Endothelial cell of umbilical vein (primary cell): ENCODE measurements around the gene TOB1. TPM values are rescaled to one million over a fixed set of nuclear protein-coding genes. Genes with fewer than 3 reads are reported as not detected.

Experiments
- BruUV-seq: library from RNA; stranded (reverse); fragments of 400-500 nt; replicated peaks from 2 replicates; lab custom pipeline; 2021; lab: Mats Ljungman, UMichigan
- CTCF ChIA-PET: fragments of 300-600, 350-600 bp; sonication (Branson Sonifier 250); formaldehyde crosslinking; loops from one replicate; lab custom pipeline; 2021; ENCODE audit warnings: antibody characterized with exemption, inconsistent platforms; lab: Charles Lee
- POLR2A ChIA-PET: fragments of 300-600, 350-600 bp; sonication (Branson Sonifier 250); formaldehyde crosslinking; loops from one replicate; lab custom pipeline; 2021; ENCODE audit warnings: antibody characterized with exemption, inconsistent platforms; lab: Charles Lee
- DNase-seq: peaks from one replicate; pipeline ENCODE4 v3.0.0-alpha.2; 2011; ENCODE audit warnings: low read depth, low spot score
- FAIRE-seq: peaks from 2 replicates; lab custom pipeline; 2011; peaks lifted over from hg19 to GRCh38; lab: Jason Lieb, UNC
- H2AFZ ChIP-seq: 2 replicates; pipeline ENCODE4 v1.6.0; 2012; ENCODE audit warnings: low read depth, low read length, control low read depth, inconsistent platforms
- H3K27ac ChIP-seq: 2 replicates; pipeline ENCODE4 v1.5.1; 2011; ENCODE audit warnings: low read depth, mild to moderate bottlenecking, control low read depth, low read length, moderate library complexity; ENCODE audit not compliant: insufficient read depth
- H3K27me3 ChIP-seq, 2 experiments: 2 replicates each; pipeline versions ENCODE4 v1.6.0 to v1.6.1; 2011; ENCODE audit warnings: low read length in 2 of 2, mixed read lengths in 1 of 2; ENCODE audit not compliant: control insufficient read depth in 2 of 2, insufficient read depth in 2 of 2
- H3K36me3 ChIP-seq, 2 experiments: 2 replicates in 1 of 2; 3 replicates in 1 of 2; pipeline ENCODE4 v1.5.1; 2011; ENCODE audit warnings: low read length in 2 of 2, mild to moderate bottlenecking in 1 of 2, moderate library complexity in 1 of 2; ENCODE audit not compliant: control insufficient read depth in 2 of 2, insufficient read depth in 2 of 2; ENCODE audit errors: extremely low read depth in 1 of 2
- H3K4me1 ChIP-seq: 3 replicates; pipeline ENCODE4 v1.5.1; 2011; ENCODE audit warnings: mild to moderate bottlenecking, low read length; ENCODE audit not compliant: control insufficient read depth, insufficient read depth; ENCODE audit errors: extremely low read depth
- H3K4me2 ChIP-seq: 2 replicates; pipeline ENCODE4 v1.6.1; 2011; ENCODE audit warnings: low read length, control low read depth, mixed read lengths; ENCODE audit not compliant: insufficient read depth
- H3K4me3 ChIP-seq, 3 experiments: fragments of 200-600 bp in 1 of 3; sonication (generic), shearing (Covaris generic) in 1 of 3; replicated peaks in 1 of 3; 2 replicates each; pipeline ENCODE4 v1.5.1; 2011 to 2016; ENCODE audit warnings: control low read depth in 3 of 3, low read length in 3 of 3, mild to moderate bottlenecking in 2 of 3, inconsistent platforms in 1 of 3, low read depth in 1 of 3, moderate library complexity in 1 of 3; ENCODE audit not compliant: insufficient read depth in 1 of 3
- H3K79me2 ChIP-seq: 2 replicates; pipeline ENCODE4 v1.6.0; 2012; ENCODE audit warnings: low read length, inconsistent platforms; ENCODE audit not compliant: control insufficient read depth, insufficient read depth
- H3K9ac ChIP-seq: replicated peaks from 2 replicates; pipeline ENCODE3; 2011; ENCODE audit warnings: low read length, control low read depth; ENCODE audit not compliant: insufficient read depth; ENCODE audit errors: extremely low read depth
- H3K9me1 ChIP-seq: replicated peaks from 3 replicates; pipeline ENCODE4 v1.6.0; 2011; ENCODE audit warnings: mild to moderate bottlenecking, low read length; ENCODE audit not compliant: control insufficient read depth, insufficient read depth; ENCODE audit errors: extremely low read depth
- H3K9me3 ChIP-seq: replicated peaks from 2 replicates; pipeline ENCODE4 v1.5.1; 2012; ENCODE audit warnings: low read length, inconsistent platforms; ENCODE audit not compliant: control insufficient read depth, insufficient read depth
- H4K20me1 ChIP-seq: replicated peaks from 2 replicates; pipeline ENCODE3; 2011; ENCODE audit warnings: mild to moderate bottlenecking, low read length; ENCODE audit not compliant: control insufficient read depth, insufficient read depth; ENCODE audit errors: extremely low read depth
- EZH2 ChIP-seq: IDR thresholded peaks from 2 replicates; pipeline ENCODE4 v1.6.1; 2012; ENCODE audit warnings: borderline replicate concordance, low read depth, mild to moderate bottlenecking, moderate library complexity, low read length, inconsistent platforms; ENCODE audit not compliant: severe bottlenecking
- FOS ChIP-seq: IDR thresholded peaks from 2 replicates; pipeline ENCODE4 v1.6.1; 2011; ENCODE audit warnings: mild to moderate bottlenecking, low read length, moderate library complexity, borderline replicate concordance; ENCODE audit not compliant: insufficient read depth
- GATA2 ChIP-seq: IDR thresholded peaks from 2 replicates; pipeline ENCODE4 v1.7.0; 2011; ENCODE audit warnings: low read depth, mild to moderate bottlenecking, moderate library complexity, mixed read lengths, low read length; ENCODE audit not compliant: insufficient read length, insufficient read depth
- JUN ChIP-seq: IDR thresholded peaks from 2 replicates; pipeline ENCODE4 v1.6.1; 2011; ENCODE audit warnings: borderline replicate concordance, low read depth; ENCODE audit not compliant: insufficient read length, insufficient read depth
- MYC ChIP-seq: IDR thresholded peaks from one replicate; pipeline ENCODE4 v1.6.1; 2011; ENCODE audit warnings: mild to moderate bottlenecking, low read depth, low read length
- POLR2A ChIP-seq: IDR thresholded peaks from 2 replicates; pipeline ENCODE4 v1.6.1; 2012; ENCODE audit warnings: low read depth, mild to moderate bottlenecking, control low read depth, low read length
- POLR2AphosphoS5 ChIP-seq: IDR thresholded peaks from 2 replicates; pipeline ENCODE4 v1.6.1; 2012; ENCODE audit warnings: low read depth, mild to moderate bottlenecking, control low read depth, low read length, moderate library complexity; ENCODE audit not compliant: insufficient read depth
- dilution Hi-C: fragments of 300-500 bp; cut with MboI; formaldehyde crosslinking; loops from one replicate; pipeline ENCODE4 v1.15.0; 2019; ENCODE audit warnings: low sequenced_read_pairs; ENCODE audit not compliant: extremely low pct_ligation_motif_present
- intact Hi-C: fragments of 100-400 bp; cut with micrococcal nuclease; formaldehyde crosslinking; loops from one replicate; pipeline ENCODE4 v1.10.0; 2022
- polyA plus RNA-seq, 4 experiments: library from polyadenylated mRNA; depleted of rRNA in 3 of 4; stranded (reverse) in 3 of 4; unstranded in 1 of 4; fragments of >200 nt; gene quantifications; 2 replicates each; pipeline versions ENCODE4 v1.2.1 to v1.2.3, GENCODE V29; 2011 to 2012; ENCODE audit warnings: missing spikeins in 1 of 4
- total RNA-seq: library from RNA; stranded (reverse); gene quantifications from 2 replicates; pipeline ENCODE4 v1.2.3, GENCODE V29; 2021
- TF ChIP-seq, protein P1 (sequence below): IDR thresholded peaks from 2 replicates; pipeline ENCODE4 v1.6.1; 2011; ENCODE audit not compliant: insufficient read depth, insufficient read length
- TF ChIP-seq, protein P2 (sequence below), 2 donors: IDR thresholded peaks; 1 replicate in 1 of 2; 2 replicates in 1 of 2; pipeline ENCODE4 v1.5.1; 2011; ENCODE audit warnings: low read length in 2 of 2, mild to moderate bottlenecking in 2 of 2, moderate library complexity in 2 of 2, control low read depth in 1 of 2, inconsistent platforms in 1 of 2, low read depth in 1 of 2; ENCODE audit not compliant: insufficient read depth in 1 of 2; ENCODE audit errors: extremely low read depth in 1 of 2

Gene TOB1
- total and polyA plus RNA-seq, 2 donors (not counting 3 experiments of a cell fraction or from before 2014, with no cell fraction given), result 3.3 to 12.9 TPM

DNA sequence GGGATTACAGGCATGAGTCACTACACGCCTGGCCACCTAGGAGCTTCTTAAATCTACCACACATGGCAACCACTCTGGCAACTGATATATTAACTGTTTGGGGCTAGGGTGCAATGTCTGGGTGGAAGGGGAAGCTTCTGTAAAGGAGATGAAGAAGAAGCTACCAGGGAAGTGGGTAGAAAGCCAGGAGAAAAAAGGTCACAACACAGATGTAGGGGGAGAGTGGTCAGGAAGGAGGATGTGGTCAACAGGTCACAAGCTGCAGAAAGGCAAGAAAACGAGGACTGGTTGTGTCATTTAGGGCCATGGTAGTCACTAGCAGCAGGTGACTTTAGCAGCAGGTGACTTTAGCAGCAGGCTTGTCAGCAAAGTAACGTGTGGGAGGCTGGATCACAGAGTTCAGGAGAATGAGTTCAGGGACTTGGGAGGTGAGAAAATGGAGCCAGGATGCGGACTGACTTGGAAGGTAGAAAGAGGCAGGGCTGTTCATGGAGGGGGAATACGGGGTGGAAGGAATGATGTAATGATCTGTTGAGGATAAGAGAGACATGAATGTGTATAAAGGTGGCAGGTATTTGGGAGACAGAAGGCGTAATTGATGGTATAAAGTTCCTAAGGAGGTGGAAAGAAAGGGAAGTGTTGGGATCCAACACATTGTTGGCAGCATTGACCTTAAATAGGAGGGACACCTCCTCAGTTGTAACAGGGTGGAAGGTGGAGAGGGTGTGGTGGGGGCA lies 47.1 kb downstream of the TOB1 start:
- Histone ChIP-seq H3K27ac (no peak overlapping the region), H2AFZ (no peak overlapping the region), H3K9me1 (no peaks in the 10 kb centered on the region), H3K36me3 (no peaks in the 10 kb centered on the region), H3K4me1 (no peaks in the 10 kb centered on the region), H4K20me1 (no peaks in the 10 kb centered on the region), H3K27me3 (peaks cover 4 to 7% of the 10 kb centered on the region in 2 experiments), H3K4me3 (no peak overlapping the region), H3K79me2 (no peaks in the 10 kb centered on the region), H3K9ac (no peak overlapping the region), H3K9me3 (no peaks in the 10 kb centered on the region), H3K4me2 (no peak overlapping the region)
- ChIA-PET POLR2A (no interaction called here), CTCF (interaction anchor here (1.2 to 3.5 kb wide), 6 partner anchors 11 to 138 kb away, joined by 3 to 10 read pairs (median 4); no protein-coding TSS in a partner anchor)
- dilution Hi-C loops, result no loop called here
- DNase-seq (no peak), FAIRE-seq (no peak)
- TF ChIP-seq EZH2 (no peak), POLR2A (no peak), GATA2 (no peak), POLR2AphosphoS5 (no peak), FOS (no peak), JUN (no peak), MYC (no peak)
- TF ChIP-seq, protein P1, sequence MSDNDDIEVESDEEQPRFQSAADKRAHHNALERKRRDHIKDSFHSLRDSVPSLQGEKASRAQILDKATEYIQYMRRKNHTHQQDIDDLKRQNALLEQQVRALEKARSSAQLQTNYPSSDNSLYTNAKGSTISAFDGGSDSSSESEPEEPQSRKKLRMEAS, result no peak
- TF ChIP-seq, protein P2, sequence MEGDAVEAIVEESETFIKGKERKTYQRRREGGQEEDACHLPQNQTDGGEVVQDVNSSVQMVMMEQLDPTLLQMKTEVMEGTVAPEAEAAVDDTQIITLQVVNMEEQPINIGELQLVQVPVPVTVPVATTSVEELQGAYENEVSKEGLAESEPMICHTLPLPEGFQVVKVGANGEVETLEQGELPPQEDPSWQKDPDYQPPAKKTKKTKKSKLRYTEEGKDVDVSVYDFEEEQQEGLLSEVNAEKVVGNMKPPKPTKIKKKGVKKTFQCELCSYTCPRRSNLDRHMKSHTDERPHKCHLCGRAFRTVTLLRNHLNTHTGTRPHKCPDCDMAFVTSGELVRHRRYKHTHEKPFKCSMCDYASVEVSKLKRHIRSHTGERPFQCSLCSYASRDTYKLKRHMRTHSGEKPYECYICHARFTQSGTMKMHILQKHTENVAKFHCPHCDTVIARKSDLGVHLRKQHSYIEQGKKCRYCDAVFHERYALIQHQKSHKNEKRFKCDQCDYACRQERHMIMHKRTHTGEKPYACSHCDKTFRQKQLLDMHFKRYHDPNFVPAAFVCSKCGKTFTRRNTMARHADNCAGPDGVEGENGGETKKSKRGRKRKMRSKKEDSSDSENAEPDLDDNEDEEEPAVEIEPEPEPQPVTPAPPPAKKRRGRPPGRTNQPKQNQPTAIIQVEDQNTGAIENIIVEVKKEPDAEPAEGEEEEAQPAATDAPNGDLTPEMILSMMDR (IDR thresholded peaks at IDR 0.05; ENCODE audit: extremely low read depth in 1 of 2, insufficient read depth in 1 of 2, low read depth in 1 of 2, low read length in 2 of 2), result no peak
- no TSS peak for BruUV-seq
- intact Hi-C loops, result no loop called here
